ENCODE measurements around the gene INPP5B.

DNA sequence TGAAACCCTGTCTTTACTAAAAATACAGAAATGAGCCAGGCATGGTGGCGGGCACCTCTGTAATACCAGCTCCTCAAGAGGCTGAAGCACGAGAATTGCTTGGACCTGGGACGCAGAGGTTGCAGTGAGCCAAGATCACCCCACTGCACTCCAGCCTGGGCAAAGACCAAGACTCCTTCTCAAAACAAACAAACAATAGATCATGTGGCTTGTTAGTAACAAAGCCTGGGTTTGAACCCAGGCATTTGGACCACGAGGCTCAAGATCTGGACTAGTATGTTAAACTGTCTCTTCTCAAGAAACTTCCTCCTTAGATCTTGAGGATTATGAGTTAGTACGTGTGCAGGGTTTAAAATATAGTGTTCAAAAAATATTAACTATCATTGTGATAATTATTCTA lies 1.6 kb downstream of the INPP5B start:
- TF ChIP-seq, protein P1, sequence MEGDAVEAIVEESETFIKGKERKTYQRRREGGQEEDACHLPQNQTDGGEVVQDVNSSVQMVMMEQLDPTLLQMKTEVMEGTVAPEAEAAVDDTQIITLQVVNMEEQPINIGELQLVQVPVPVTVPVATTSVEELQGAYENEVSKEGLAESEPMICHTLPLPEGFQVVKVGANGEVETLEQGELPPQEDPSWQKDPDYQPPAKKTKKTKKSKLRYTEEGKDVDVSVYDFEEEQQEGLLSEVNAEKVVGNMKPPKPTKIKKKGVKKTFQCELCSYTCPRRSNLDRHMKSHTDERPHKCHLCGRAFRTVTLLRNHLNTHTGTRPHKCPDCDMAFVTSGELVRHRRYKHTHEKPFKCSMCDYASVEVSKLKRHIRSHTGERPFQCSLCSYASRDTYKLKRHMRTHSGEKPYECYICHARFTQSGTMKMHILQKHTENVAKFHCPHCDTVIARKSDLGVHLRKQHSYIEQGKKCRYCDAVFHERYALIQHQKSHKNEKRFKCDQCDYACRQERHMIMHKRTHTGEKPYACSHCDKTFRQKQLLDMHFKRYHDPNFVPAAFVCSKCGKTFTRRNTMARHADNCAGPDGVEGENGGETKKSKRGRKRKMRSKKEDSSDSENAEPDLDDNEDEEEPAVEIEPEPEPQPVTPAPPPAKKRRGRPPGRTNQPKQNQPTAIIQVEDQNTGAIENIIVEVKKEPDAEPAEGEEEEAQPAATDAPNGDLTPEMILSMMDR (conservative IDR thresholded peaks at IDR 0.05; ENCODE audit: low read length), result no peak
- no peak for TF ChIP-seq EZH2phosphoT487 (IDR thresholded peaks at IDR 0.05; ENCODE audit: borderline replicate concordance)

All from Loucy (cell line).